GM21786 (cell line): ENCODE results near the gene KLRG1.

ENCODE experiments used
- ATAC-seq: cut with Tn5 transposase; IDR thresholded peaks from one replicate; pipeline ENCODE4 v1.9.1; 2021; ENCODE audit not compliant: unreplicated experiment

Gene KLRG1

GRCh38 chr12:8989413-8989812 is at the start of gene KLRG1:
Gene KLRG1 (plus strand): TSS chr12:8989546. CDS start chr12:8989636, 90 bp downstream.
- no peak for ATAC-seq

DNA sequence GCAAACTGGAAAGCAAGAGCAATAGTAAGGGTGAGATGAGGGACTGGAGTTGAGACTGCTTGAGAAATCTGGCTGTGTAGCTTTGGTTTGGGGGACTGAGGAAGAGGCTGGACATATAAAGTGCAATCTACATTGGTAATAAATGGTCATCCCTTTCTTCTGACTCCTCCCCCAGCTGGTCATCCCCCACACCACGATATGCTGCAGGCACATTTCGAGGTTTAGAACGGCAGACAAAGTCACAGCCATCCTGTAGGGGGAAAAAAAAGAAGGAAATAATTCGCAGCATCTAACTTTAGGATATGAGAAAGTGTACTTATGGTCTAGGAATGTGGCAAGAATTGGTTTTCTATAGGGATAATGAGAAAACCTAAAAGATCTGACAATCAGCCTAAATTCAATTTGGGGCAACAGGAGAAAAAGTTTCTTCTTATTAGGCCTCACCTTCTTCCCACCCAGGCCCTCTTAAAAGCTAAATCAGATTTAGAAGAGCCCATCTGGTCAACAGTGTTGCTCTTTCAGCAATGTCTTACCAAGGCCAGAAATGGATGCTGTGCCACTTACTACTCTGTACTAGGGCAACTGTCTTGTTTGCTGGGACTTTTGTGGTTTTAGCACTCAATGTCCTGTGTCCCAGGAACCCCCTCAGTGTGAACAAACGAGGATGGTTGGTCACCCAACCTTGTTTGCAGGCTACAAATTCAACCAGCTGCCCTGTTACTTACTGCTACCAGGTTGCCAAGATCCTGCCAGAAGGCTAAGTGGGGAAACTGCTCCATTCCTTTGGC is 47.5 kb upstream of the KLRG1 start:
- no peak for ATAC-seq

DNA sequence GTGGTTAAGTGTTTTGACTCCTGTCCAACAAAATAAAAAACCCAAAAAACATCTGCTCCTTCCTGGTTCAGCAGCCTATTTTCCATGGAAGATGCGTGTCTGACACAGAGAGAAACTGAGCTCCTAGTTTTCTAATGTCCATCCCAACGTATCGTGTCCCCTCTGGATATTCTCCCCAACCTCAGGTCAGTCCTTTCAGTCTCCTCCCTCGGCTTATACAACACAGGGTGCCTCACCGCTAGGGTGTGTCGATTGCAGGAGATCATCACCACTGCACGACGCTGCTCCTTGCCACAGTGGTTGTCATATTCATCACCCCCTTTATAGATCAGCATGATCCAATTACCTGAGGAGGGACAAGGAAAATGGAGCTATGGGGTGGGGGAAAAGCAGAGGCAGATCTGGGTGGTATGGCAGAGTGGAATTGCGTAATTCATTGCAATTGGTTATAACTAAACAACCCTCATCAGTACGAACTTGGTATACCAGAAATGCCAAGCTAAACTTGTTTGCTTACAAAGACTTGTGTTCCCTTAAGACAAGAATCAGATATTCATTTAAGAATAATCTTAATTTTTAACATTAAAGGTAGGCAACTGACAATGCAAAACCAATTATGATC is 45.7 kb upstream of the KLRG1 start:
- no peak for ATAC-seq

DNA sequence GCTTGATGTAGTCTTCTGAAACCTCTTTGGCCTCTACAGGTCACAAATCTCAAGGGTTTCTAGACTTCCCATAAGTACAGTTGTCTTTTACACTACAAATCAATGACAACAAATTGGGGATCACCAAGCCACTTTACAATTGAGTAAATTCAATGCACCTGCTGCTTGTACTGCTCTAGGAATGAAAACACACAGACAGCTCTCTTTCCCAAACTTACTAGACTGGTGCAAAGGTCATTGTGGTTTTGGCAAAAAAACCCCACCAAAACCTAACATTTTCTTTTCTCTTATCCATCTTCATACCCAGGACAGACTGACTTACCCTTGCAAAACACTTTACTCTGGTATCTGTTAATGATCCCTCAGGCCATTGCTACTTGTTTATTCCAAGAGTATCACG is 42.6 kb upstream of the KLRG1 start:
- ATAC-seq, result no peak

- ATAC-seq, result no peak
Measured at GRCh38 chr12:8947737-8948136, 41.6 kb upstream of the KLRG1 start.

- no peak for ATAC-seq
Measured at GRCh38 chr12:8948701-8949341, 40.5 kb upstream of the KLRG1 start.

- peak; percentile 86 for ATAC-seq
Measured at GRCh38 chr12:8949342-8950220, 39.8 kb upstream of the KLRG1 start, which contains the start of gene M6PR. Gene M6PR (minus strand): TSS chr12:8949645. CDS start chr12:8946404, 3,241 bp downstream.

DNA sequence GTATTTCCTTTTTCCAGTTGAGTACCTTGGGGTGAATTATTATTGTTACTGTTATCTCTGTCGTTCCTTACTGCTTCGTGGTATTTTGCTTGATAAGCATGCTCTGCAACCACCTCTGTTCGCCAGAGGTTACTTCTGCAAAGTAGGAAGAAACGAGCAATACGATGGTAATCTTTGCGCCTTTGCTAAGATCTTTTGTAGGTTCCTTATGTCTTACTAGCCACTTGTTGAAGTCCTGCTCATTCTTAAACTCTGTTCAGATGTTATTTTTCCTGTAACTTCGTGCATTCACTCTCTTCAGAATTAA is 39.2 kb upstream of the KLRG1 start:
- ATAC-seq, result peak; percentile 7

GRCh38 chr12:8950702-8951478 is 38.5 kb upstream of the KLRG1 start:
- no peak for ATAC-seq

GRCh38 chr12:8951744-8952143 is 37.6 kb upstream of the KLRG1 start:
- no peak for ATAC-seq

DNA sequence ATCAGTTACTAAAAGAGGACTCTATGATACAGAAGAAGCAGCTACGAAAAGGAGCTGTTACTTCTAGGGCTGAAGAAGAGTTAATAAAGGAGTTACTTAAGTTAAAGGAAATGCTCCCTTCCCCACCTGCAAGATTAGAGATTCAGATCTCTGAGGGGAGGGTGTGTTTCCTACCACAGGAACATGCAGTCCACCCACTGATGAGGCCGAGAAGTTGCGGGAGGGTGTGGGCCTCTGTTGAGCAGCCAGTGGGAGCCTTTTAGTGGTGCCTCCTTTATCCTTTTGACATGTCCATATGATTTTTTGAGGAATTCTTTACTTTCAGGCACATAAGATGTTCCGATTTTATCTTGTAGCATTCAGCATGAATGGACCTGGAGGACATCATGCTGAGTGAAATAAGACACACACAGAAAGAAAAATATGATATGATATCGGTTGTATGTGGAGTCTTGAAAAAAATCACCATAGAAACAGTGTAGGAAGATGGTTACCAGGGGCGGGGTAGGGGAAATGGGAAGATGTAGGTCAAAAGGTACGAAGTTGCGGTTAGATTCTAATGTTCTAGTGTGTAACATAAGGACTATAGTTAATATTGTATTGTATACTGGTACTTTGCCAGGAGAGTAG is 35.5 kb upstream of the KLRG1 start:
- no peak for ATAC-seq

- no peak for ATAC-seq
Measured at GRCh38 chr12:8956073-8956472, 33.3 kb upstream of the KLRG1 start.

- no peak for ATAC-seq
Measured at GRCh38 chr12:8956772-8957171, 32.6 kb upstream of the KLRG1 start.

- no peak for ATAC-seq
Measured at GRCh38 chr12:8957561-8957960, 31.8 kb upstream of the KLRG1 start.

- no peak for ATAC-seq
Measured at GRCh38 chr12:8958066-8958465, 31.3 kb upstream of the KLRG1 start.

DNA sequence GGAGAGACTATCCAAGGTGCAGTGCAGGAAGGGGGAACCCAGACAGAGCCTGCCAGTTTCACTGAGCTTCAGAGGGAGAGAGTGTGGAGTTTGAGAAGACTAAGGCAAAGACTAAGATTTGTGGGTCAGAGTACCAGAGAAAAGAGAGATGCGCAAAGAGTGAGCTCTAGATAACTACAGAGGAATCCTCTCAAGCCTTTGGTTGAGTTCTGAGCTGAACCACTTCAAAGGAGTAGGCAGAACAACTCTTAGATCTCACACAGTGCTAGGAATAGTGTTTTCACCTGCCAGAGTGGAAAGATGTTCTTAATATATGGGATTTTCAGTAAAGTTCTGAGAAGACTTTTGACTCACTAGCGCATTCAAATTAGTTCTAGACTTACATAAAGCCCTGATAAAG is 29.2 kb upstream of the KLRG1 start:
- ATAC-seq, result no peak

GRCh38 chr12:8968761-8969160 is 20.6 kb upstream of the KLRG1 start:
- ATAC-seq, result no peak

DNA sequence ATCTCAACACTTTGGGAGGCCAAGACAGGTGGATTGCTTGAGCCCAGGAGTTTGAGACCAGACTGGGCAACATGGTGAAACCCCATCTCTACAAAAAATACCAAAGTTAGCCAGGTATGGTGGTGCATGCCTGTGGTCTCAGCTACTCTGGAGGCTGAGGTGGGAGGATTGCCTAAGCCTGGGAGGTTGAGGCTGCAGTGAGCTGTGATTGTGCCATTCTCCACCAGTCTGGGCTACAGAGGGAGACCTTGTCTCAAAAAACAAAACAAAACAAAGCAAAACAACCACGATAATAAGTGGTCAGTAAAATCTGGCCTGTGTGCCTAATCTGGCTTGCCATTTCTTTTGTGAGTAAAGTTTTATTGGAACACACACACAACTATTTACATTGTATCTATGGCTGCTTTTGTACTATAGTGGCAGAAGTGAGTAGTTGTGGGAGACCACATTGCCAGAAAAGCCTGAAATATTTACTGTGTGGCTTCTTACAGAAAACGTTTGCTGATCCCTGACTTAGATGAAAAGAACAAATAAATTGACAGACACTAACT is 19.4 kb upstream of the KLRG1 start:
- no peak for ATAC-seq

DNA sequence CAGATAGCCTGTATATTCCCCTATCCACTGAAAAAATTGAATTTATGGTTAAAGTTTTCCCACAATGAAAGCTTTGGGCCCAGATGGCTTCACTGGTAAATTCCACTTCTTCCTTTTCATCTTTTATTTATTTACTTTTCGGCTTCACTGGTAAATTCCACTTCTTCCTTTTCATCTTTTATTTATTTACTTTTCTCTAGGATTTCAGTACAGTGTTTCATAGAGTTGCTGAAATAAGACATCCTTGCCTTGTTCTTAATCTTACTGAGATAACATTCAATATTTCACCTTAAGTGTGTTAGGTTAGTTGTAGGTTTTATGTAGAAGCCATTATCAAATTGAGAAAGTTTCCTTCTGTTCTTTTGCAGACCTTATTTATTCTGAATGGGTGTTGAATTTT is 18.9 kb upstream of the KLRG1 start:
- ATAC-seq, result no peak

DNA sequence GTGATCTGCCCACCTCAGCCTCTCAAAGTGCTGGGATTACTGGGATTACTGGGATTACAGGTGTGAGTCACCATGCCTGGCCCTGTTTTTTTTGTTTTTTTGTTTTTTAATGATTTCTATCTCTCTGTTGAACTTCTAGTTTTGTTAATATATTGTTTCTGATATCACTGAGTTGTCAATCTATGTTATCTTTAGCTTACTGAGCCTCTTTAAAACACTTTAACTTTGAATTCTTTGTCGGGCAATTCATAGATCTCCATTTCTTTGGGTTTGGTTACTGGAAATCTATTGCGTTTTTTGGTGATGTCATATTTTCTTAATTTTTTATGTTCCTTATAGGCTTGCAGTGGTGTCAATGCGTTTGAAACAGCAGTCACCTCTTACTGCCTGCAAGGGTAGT is 9.2 kb upstream of the KLRG1 start:
- ATAC-seq, result no peak
